Nephron (organoid): ENCODE results near the gene SACS.

Source experiments
- H3K27ac Mint-ChIP-seq, 3 experiments: 2 replicates each; pipeline ENCODE4 v1.8.0; 2020; ENCODE audit warnings: mixed read lengths in 3 of 3, mild to moderate bottlenecking in 2 of 3, moderate library complexity in 1 of 3
- H3K27me3 Mint-ChIP-seq: 2 replicates; pipeline ENCODE4 v1.8.0; 2021; ENCODE audit warnings: low read depth, mild to moderate bottlenecking, moderate library complexity, mixed read lengths
- H3K36me3 Mint-ChIP-seq: 2 replicates; pipeline ENCODE4 v1.8.0; 2020; ENCODE audit warnings: low read depth, mixed read lengths
- H3K4me1 Mint-ChIP-seq: 2 replicates; pipeline ENCODE4 v1.8.0; 2020; ENCODE audit warnings: mixed read lengths
- H3K4me3 Mint-ChIP-seq, 3 experiments: 2 replicates each; pipeline ENCODE4 v1.8.0; 2020; ENCODE audit warnings: mild to moderate bottlenecking in 3 of 3, mixed read lengths in 3 of 3, moderate library complexity in 2 of 3
- H3K9me3 Mint-ChIP-seq: 2 replicates; pipeline ENCODE4 v1.8.0; 2020; ENCODE audit warnings: mixed read lengths
- TF ChIP-seq, protein P1 (sequence below), 3 experiments: fragments of 200-600 bp; sonication (generic); IDR thresholded peaks; one replicate each; pipeline ENCODE4 v1.5.0; 2021; ENCODE audit warnings: antibody characterized with exemption in 3 of 3; ENCODE audit not compliant: unreplicated experiment in 3 of 3

Gene SACS

DNA sequence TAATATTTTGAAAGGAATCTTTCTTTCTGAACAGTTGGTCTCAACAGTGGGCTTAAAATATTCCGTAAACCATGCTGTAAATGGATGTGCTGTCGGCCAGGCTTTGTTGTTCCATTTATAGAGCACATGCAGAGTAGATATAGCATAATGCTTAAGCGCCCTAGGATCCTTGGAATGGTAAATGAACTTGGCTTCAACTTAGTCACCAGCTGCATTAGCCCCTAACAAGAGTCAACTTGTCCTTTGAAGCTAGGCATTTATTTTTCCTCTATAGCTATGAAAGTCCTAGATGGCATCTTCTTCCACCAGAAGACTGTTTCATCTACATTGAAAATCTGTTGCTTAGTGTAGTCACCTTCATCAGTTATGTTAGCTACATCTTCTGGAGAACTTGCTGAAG is 47.6 kb downstream of the SACS start:
- TF ChIP-seq, protein P1, sequence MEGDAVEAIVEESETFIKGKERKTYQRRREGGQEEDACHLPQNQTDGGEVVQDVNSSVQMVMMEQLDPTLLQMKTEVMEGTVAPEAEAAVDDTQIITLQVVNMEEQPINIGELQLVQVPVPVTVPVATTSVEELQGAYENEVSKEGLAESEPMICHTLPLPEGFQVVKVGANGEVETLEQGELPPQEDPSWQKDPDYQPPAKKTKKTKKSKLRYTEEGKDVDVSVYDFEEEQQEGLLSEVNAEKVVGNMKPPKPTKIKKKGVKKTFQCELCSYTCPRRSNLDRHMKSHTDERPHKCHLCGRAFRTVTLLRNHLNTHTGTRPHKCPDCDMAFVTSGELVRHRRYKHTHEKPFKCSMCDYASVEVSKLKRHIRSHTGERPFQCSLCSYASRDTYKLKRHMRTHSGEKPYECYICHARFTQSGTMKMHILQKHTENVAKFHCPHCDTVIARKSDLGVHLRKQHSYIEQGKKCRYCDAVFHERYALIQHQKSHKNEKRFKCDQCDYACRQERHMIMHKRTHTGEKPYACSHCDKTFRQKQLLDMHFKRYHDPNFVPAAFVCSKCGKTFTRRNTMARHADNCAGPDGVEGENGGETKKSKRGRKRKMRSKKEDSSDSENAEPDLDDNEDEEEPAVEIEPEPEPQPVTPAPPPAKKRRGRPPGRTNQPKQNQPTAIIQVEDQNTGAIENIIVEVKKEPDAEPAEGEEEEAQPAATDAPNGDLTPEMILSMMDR (IDR thresholded peaks at IDR 0.05; ENCODE audit: unreplicated experiment in 3 of 3): no peak
- H3K27me3 Mint-ChIP-seq: no peaks in the 10 kb centered on the region
- no peaks in the 10 kb centered on the region for H3K9me3 Mint-ChIP-seq
- peaks cover 51% of the 10 kb centered on the region for H3K4me1 Mint-ChIP-seq
- H3K36me3 Mint-ChIP-seq: peaks cover 4% of the 10 kb centered on the region
- peak overlapping the region in 1 of 3 experiments; percentile 41 for H3K27ac Mint-ChIP-seq
- H3K4me3 Mint-ChIP-seq: no peak overlapping the region

DNA sequence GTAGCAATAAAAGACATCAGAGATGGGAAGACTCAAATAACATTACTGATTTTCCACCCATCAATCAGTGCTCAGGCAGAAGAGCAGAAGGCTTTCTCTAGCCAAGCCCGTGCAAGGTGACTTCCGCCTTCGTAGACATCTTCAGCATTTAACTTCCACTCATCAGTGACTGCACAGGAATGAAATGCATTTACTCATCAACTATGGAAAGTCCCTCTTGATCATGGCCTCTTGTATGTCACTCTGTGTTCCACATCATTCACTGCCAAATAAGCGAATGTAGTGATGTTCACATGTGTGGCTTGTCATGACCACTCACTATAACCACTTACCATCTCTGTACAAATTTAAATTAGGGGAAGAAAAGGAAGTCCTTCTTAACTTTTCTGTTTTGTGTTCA is 49.4 kb downstream of the SACS start:
- Mint-ChIP-seq H3K4me3 (no peak overlapping the region), H3K27ac (no peak overlapping the region), H3K4me1 (peaks cover 63% of the 10 kb centered on the region), H3K36me3 (peaks cover 4% of the 10 kb centered on the region), H3K9me3 (no peaks in the 10 kb centered on the region), H3K27me3 (no peaks in the 10 kb centered on the region)
- TF ChIP-seq, protein P1 (IDR thresholded peaks at IDR 0.05; ENCODE audit: unreplicated experiment in 3 of 3): no peak

DNA sequence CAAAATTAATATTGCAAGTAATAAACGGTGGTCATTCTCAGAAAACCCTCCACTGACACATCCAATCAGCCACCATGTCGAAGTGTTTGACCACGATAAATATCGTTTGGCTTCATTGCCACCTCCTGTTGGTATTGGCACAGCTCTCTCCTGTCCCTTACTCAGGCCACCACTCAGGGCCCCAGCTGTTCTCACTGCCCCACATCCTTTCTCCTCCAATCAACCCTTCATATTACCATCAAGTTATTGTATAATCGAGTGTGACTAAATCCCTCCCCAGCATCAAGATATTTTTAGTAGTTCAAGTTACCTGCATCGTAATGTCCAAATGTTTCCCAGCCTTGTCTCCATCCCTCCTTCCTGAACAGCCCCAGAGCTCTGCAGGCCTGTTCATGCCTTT is 50.4 kb downstream of the SACS start:
- peaks cover 4% of the 10 kb centered on the region for H3K36me3 Mint-ChIP-seq
- TF ChIP-seq, protein P1 (IDR thresholded peaks at IDR 0.05; ENCODE audit: unreplicated experiment in 3 of 3): no peak
- no peak overlapping the region for H3K4me3 Mint-ChIP-seq
- H3K27me3 Mint-ChIP-seq: peaks cover 3% of the 10 kb centered on the region
- peak overlapping the region in 2 of 3 experiments; percentile 1 to 39 for H3K27ac Mint-ChIP-seq
- peaks cover 69% of the 10 kb centered on the region for H3K4me1 Mint-ChIP-seq
- no peaks in the 10 kb centered on the region for H3K9me3 Mint-ChIP-seq

DNA sequence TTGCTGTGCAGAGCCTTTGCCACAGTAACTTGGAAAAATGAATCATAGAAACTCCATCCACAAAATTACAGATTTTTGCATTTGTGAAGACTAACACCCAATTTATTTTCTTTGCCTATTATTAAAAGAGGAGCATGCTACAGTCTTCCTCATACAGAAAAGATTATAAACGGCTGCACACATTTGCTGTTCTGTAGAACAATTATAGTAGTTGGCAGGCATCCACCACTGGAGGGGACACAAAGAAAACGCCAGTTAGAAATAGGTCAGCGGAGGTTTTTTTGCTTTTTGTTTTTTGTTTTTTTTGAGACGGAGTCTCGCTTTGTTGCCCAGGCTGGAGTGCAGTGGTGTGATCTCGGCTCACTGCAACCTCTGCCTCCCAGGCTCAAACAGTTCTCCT is 51.6 kb downstream of the SACS start:
- Mint-ChIP-seq H3K36me3 (peaks cover 4% of the 10 kb centered on the region), H3K4me1 (peaks cover 80% of the 10 kb centered on the region), H3K27me3 (peaks cover 3% of the 10 kb centered on the region), H3K4me3 (no peak overlapping the region), H3K9me3 (no peaks in the 10 kb centered on the region), H3K27ac (peak overlapping the region in 2 of 3 experiments; percentile 9 to 53)
- TF ChIP-seq, protein P1 (IDR thresholded peaks at IDR 0.05; ENCODE audit: unreplicated experiment in 3 of 3): no peak

DNA sequence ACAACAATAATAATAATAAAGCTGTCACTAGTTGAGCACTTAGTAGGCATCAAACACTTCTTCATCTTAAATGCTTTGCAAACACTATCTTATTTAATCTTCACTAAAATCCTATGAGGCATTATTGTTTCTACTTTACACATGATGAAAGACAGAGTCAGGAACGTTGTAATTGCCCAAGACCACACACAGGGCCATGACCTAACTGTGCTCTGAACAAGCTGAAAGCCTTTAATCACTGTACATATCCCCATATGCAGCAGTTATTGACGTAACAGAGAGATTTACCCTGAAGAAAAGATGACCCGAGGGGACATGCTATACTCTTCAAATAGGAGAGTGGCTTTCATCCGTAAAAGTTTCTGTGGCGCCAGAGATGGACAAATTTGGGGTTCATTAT is 53.0 kb downstream of the SACS start:
- TF ChIP-seq, protein P1 (IDR thresholded peaks at IDR 0.05; ENCODE audit: unreplicated experiment in 3 of 3): no peak
- Mint-ChIP-seq H3K27me3 (peaks cover 3% of the 10 kb centered on the region), H3K27ac (peak overlapping the region in 1 of 3 experiments; percentile 43), H3K4me1 (peaks cover 83% of the 10 kb centered on the region), H3K36me3 (no peaks in the 10 kb centered on the region), H3K4me3 (no peak overlapping the region), H3K9me3 (no peaks in the 10 kb centered on the region)

DNA sequence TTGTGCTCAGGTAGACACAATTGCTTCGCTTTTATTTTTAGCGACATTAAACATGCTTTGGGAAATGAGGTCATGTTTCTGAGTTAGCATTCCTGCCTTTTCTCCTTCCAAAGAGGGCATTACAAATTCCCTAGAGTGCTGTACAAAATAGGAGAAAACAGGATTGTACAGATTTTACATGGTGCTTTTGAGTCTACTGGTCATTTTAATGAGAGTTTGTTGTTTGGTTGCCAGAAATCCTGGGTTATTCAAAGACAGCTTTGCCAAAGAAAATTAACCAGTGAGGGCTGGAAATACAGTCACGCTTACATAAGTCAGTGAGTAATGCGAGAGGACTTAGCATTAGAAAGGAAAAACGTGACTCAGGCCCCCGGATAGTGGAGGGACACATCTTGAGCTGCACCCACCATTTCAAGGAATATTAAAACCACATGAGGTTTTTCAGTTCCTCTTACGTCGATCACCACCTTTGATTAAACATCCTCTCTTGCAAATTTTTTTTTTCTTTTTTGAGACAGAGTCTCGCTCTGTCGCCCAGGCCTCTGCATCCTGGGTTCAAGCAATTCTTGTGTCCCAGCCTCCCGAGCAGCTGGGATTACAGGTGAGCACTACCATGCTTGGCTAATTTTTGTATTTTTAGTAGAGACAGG is 55.4 kb downstream of the SACS start:
- peaks cover 3% of the 10 kb centered on the region for H3K27me3 Mint-ChIP-seq
- TF ChIP-seq, protein P1 (IDR thresholded peaks at IDR 0.05; ENCODE audit: unreplicated experiment in 3 of 3): no peak

More for the DNA sequence above, 55.4 kb downstream of the SACS start:
- Mint-ChIP-seq H3K27ac (peak overlapping the region; percentile 47 to 51 (median 50)), H3K4me1 (peaks cover 69% of the 10 kb centered on the region), H3K4me3 (no peak overlapping the region), H3K9me3 (no peaks in the 10 kb centered on the region), H3K36me3 (no peaks in the 10 kb centered on the region)
